MCF 10A (cell line): ENCODE results near the gene SLC6A7. TPM values are rescaled to one million over a fixed set of nuclear protein-coding genes. Genes with fewer than 3 reads are reported as not detected.
A peak's percentile ranks its signal among the peaks of the same experiment; 100 is the strongest.

Experiments
- BruUV-seq: library from RNA; stranded (reverse); fragments of 400-500 nt; replicated peaks from 2 replicates; lab custom pipeline; 2021; lab: Mats Ljungman, UMichigan
- CTCF ChIA-PET: fragments of 300-600 bp; sonication (Branson Sonifier 250); formaldehyde crosslinking; extraction: SDS; loops from one replicate; lab custom pipeline; 2021; ENCODE audit warnings: antibody characterized with exemption, inconsistent platforms; lab: Yijun Ruan, JAX
- POLR2A ChIA-PET: fragments of 300-600, 350-650 bp; sonication (Branson Sonifier 250); formaldehyde crosslinking; extraction: SDS; loops from one replicate; lab custom pipeline; 2020; ENCODE audit warnings: antibody characterized with exemption, inconsistent platforms; lab: Yijun Ruan, JAX
- DNase-seq: peaks from one replicate; pipeline ENCODE4 v3.0.0-alpha.2; 2018; ENCODE audit not compliant: unreplicated experiment
- H3K27ac Mint-ChIP-seq: one replicate; pipeline ENCODE4 v1.8.0; 2022; ENCODE audit warnings: mild to moderate bottlenecking, low read depth, mixed read lengths; ENCODE audit not compliant: unreplicated experiment
- H3K27me3 Mint-ChIP-seq: one replicate; pipeline ENCODE4 v1.8.0; 2022; ENCODE audit warnings: mixed read lengths; ENCODE audit not compliant: insufficient read depth, unreplicated experiment
- H3K36me3 Mint-ChIP-seq: one replicate; pipeline ENCODE4 v1.8.0; 2022; ENCODE audit warnings: mild to moderate bottlenecking, moderate library complexity, mixed read lengths; ENCODE audit not compliant: insufficient read depth, unreplicated experiment
- H3K4me1 Mint-ChIP-seq: one replicate; pipeline ENCODE4 v1.8.0; 2022; ENCODE audit warnings: mixed read lengths; ENCODE audit not compliant: insufficient read depth, unreplicated experiment
- H3K4me3 Mint-ChIP-seq: one replicate; pipeline ENCODE4 v1.8.0; 2022; ENCODE audit warnings: mild to moderate bottlenecking, moderate library complexity, mixed read lengths; ENCODE audit not compliant: unreplicated experiment
- H3K9me3 Mint-ChIP-seq: one replicate; pipeline ENCODE4 v1.8.0; 2022; ENCODE audit warnings: mixed read lengths; ENCODE audit not compliant: unreplicated experiment
- CTCF ChIP-seq: fragments of 200-600 bp; IDR thresholded peaks from one replicate; pipeline ENCODE4 v1.8.0; 2022; ENCODE audit warnings: antibody characterized with exemption, mild to moderate bottlenecking; ENCODE audit not compliant: unreplicated experiment
- intact Hi-C: fragments of 100-400 bp; cut with micrococcal nuclease; formaldehyde crosslinking; loops from 2 replicates; pipeline ENCODE4 v1.14.1; 2022
- total RNA-seq: library from RNA; stranded (reverse); gene quantifications from 2 replicates; pipeline ENCODE4 v1.2.3, GENCODE V29; 2022

SLC6A7 gene
- total RNA-seq, 1 experiment from 2014 or later: not detected

DNA sequence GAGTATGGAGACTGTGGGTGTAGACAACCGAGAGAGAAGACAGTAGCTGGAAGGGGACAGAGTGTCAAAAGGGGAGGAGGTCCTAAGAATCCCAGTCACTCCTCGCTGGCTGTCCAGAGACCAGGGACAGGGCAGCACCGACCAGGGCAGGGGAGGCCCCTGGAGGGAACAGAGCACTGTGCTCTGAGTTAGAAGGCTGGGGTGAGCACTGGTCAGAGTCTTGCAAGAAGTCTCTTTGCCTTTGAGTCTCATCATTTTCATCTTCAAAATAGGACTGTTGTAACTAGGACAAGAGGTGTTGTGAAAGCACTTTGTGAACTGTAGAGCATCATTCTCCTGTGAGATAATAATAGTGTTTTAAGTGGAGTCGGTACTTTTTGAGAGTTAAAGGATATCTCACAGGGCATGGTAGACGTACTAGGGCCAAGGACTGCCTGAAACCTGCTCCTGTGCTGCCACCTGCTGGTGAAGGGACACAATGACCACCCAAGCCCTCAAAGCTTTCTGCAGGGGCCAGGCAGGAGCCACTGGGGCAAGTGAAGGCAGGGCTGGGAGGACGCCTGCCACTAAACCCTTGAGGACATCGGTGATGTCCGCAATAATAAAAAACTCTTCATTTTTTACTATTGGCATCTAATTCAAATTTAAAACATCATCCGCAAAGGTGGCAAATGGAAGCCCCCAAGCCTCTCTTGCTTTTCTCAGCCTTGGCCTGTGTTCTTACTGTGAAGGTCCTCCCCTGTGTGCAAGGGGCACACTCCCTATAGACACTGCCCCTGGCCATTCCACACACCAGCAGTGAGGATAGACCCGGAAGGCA lies 28.2 kb downstream of the SLC6A7 start:
- POLR2A ChIA-PET: interaction anchor here (1.8 kb wide), 1 partner anchor 60 kb away, joined by 4 read pairs; no protein-coding TSS in a partner anchor
- intact Hi-C loops: loop anchor here (1.0 to 2.0 kb wide), 8 partner anchors 57 to 581 kb away; no protein-coding TSS in a partner anchor
- DNase-seq: peak; percentile 93

DNA sequence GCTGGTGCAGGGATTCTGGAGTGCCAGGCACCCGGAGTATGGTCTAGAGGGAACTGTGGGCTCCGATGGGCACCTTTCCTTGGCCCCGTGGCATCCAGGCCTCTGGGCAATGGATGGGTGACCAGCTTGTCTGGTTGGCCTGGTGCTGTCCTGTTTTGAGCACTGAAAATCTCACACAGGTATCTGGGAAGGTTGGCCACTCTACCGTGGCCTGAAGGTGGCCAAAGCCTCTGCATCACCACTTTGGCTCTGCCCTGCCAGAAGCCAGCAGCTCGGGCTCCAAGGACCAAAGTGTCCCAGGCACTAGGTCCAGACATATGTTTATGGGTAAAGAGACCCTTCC lies 28.8 kb downstream of the SLC6A7 start:
- CTCF ChIA-PET: interaction anchor here (0.6 to 8.3 kb wide), 34 partner anchors 8 to 380 kb away, joined by 3 to 118 read pairs (median 4); no protein-coding TSS in a partner anchor
- POLR2A ChIA-PET: interaction anchor here (1.8 kb wide), 1 partner anchor 60 kb away, joined by 4 read pairs; no protein-coding TSS in a partner anchor
- Mint-ChIP-seq H3K27me3 (no peaks in the 10 kb centered on the region), H3K36me3 (peaks cover 5% of the 10 kb centered on the region), H3K9me3 (no peaks in the 10 kb centered on the region), H3K27ac (no peak overlapping the region), H3K4me3 (no peak overlapping the region), H3K4me1 (no peaks in the 10 kb centered on the region)
- DNase-seq: no peak
- intact Hi-C loops: loop anchor here (1.0 to 2.0 kb wide), 8 partner anchors 57 to 582 kb away; no protein-coding TSS in a partner anchor
- TF ChIP-seq CTCF: no peak
- BruUV-seq: no TSS peak

More for the DNA sequence above, 28.2 kb downstream of the SLC6A7 start:
- no peaks in the 10 kb centered on the region for H3K4me1 Mint-ChIP-seq
- H3K36me3 Mint-ChIP-seq: peaks cover 5% of the 10 kb centered on the region
- BruUV-seq: no TSS peak
- peak; percentile 98 for TF ChIP-seq CTCF
- H3K27me3 Mint-ChIP-seq: no peaks in the 10 kb centered on the region
- H3K4me3 Mint-ChIP-seq: no peak overlapping the region
- no peaks in the 10 kb centered on the region for H3K9me3 Mint-ChIP-seq
- no peak overlapping the region for H3K27ac Mint-ChIP-seq
- CTCF ChIA-PET: interaction anchor here (0.6 to 8.3 kb wide), 37 partner anchors 8 to 379 kb away, joined by 3 to 118 read pairs (median 4); no protein-coding TSS in a partner anchor

GRCh38 chr5:150219142-150219541 lies 29.3 kb downstream of the SLC6A7 start:
- Mint-ChIP-seq H3K27me3 (no peaks in the 10 kb centered on the region), H3K4me3 (no peak overlapping the region), H3K36me3 (peaks cover under 1% of the 10 kb centered on the region), H3K4me1 (no peaks in the 10 kb centered on the region), H3K9me3 (no peaks in the 10 kb centered on the region), H3K27ac (no peak overlapping the region)
- no TSS peak for BruUV-seq
- TF ChIP-seq CTCF: no peak
- CTCF ChIA-PET: interaction anchor here (0.6 to 8.3 kb wide), 29 partner anchors 8 to 380 kb away, joined by 3 to 118 read pairs (median 4); no protein-coding TSS in a partner anchor
- POLR2A ChIA-PET: interaction anchor here (1.8 kb wide), 1 partner anchor 61 kb away, joined by 4 read pairs; no protein-coding TSS in a partner anchor
- DNase-seq: no peak
- intact Hi-C loops: loop anchor here (2.0 kb wide), 1 partner anchor 582 kb away; no protein-coding TSS in a partner anchor

- BruUV-seq: no TSS peak
- Mint-ChIP-seq H3K36me3 (no peaks in the 10 kb centered on the region), H3K27me3 (no peaks in the 10 kb centered on the region), H3K27ac (no peak overlapping the region), H3K9me3 (no peaks in the 10 kb centered on the region), H3K4me3 (no peak overlapping the region), H3K4me1 (no peaks in the 10 kb centered on the region)
- no peak for TF ChIP-seq CTCF
- intact Hi-C loops: loop anchor here (2.0 kb wide), 1 partner anchor 583 kb away; no protein-coding TSS in a partner anchor
- ChIA-PET POLR2A (no interaction called here), CTCF (interaction anchor here (0.5 to 8.3 kb wide), 18 partner anchors 13 to 518 kb away, joined by 3 to 118 read pairs (median 4); no protein-coding TSS in a partner anchor)
- DNase-seq: no peak
Observed at GRCh38 chr5:150219861-150220260, 30.0 kb downstream of the SLC6A7 start.
